DND-41 (cell line): ENCODE results near the gene TOP2B.

Source experiments
- EZH2 ChIP-seq: IDR thresholded peaks from 3 replicates; pipeline ENCODE4 v1.6.1; 2012; ENCODE audit warnings: borderline replicate concordance, low read depth, mild to moderate bottlenecking, moderate library complexity, low read length, inconsistent platforms; ENCODE audit not compliant: severe bottlenecking
- TF ChIP-seq, protein P1 (sequence below): IDR thresholded peaks from 2 replicates; pipeline ENCODE4 v1.5.1; 2012; ENCODE audit warnings: borderline replicate concordance, low read length, moderate library complexity, mild to moderate bottlenecking; ENCODE audit not compliant: poor library complexity, severe bottlenecking; ENCODE audit errors: extremely low read depth

DNA sequence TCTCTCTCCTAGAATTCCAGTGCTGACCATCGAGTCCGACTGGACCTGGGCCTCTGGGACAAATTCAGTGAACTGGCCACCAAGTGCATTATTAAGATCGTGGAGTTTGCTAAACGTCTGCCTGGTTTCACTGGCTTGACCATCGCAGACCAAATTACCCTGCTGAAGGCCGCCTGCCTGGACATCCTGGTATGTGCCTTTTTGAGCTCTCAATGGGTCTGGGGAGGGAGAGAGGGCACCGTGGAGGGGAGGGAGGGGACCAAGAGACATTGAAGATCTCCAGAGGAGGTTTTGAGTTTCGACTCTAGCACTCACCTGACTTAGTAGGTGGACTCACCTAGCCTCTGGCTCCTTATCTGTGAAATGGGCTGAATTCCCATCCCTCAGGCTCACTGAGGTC is 84.2 kb downstream of the TOP2B start:
- TF ChIP-seq, protein P1, sequence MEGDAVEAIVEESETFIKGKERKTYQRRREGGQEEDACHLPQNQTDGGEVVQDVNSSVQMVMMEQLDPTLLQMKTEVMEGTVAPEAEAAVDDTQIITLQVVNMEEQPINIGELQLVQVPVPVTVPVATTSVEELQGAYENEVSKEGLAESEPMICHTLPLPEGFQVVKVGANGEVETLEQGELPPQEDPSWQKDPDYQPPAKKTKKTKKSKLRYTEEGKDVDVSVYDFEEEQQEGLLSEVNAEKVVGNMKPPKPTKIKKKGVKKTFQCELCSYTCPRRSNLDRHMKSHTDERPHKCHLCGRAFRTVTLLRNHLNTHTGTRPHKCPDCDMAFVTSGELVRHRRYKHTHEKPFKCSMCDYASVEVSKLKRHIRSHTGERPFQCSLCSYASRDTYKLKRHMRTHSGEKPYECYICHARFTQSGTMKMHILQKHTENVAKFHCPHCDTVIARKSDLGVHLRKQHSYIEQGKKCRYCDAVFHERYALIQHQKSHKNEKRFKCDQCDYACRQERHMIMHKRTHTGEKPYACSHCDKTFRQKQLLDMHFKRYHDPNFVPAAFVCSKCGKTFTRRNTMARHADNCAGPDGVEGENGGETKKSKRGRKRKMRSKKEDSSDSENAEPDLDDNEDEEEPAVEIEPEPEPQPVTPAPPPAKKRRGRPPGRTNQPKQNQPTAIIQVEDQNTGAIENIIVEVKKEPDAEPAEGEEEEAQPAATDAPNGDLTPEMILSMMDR: no peak
- no peak for TF ChIP-seq EZH2
